Measurements from ENCODE around the gene INSM1. TPM values are rescaled to one million over a fixed set of nuclear protein-coding genes. Genes with fewer than 3 reads are reported as not detected.

Gene INSM1
- total and polyA plus RNA-seq, 2 donors from 2014 or later = not detected

DNA sequence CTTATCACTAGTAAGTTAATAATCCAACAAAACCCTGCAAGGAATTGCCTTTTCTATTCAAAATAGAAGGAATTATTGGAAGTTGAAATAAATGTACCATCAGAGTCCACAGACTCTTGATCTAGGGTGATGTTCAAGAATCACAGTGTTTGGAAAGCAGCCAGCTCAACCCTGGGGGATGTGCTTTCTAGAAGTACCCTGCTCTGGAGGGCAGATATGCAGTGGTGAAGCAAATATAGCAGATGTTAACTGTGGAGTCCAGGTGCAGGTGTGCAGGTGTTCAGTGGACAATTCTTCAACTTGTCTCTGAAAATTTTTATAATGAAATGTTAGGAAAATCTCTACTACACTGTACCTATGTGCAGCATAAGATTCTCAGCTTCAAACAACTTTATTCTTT is 9.1 kb upstream of the INSM1 start:
- H3K27me3 ChIP-seq (ENCODE audit: control insufficient read depth, insufficient read depth, low read length) = peaks cover 34% of the 10 kb centered on the region
- DNase-seq = no peak

DNA sequence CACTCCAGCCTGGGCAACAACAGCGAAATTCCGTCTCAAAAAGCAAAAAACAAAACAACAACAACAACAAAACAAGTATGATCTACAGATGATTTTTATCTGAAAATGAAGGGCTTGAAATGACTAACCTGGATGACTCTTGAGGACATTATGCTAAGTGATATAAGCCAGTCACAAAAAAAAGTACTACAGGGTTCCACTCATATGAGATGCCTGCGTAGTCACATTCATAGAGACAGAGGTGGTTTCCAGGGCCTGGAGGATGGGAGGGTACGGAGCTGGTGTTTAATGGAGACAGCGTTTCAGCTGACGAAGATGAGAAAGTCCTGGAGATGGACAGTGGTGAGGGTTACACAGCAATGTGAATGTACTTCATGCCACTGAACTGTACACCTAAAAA is 8.3 kb upstream of the INSM1 start:
- H3K4me1 ChIP-seq (ENCODE audit: control insufficient read depth in 2 of 3, insufficient read depth in 2 of 3, low read depth in 1 of 3, low read length in 3 of 3) = peaks cover 0 to 4% (median 0%) of the 10 kb centered on the region in 3 donors
- H3K36me3 ChIP-seq (ENCODE audit: control insufficient read depth in 2 of 3, insufficient read depth in 3 of 3, low read length in 3 of 3) = no peaks in the 10 kb centered on the region
- FAIRE-seq (no peak), DNase-seq (no peak)
- H3K9me3 ChIP-seq (ENCODE audit: control insufficient read depth in 2 of 3, insufficient read depth in 1 of 3, low read length in 3 of 3) = no peaks in the 10 kb centered on the region
- no peak overlapping the region for H3K9ac ChIP-seq (ENCODE audit: low read length in 3 of 3)
- intact Hi-C loops (cut with DNase I) = no loop called here
- TF ChIP-seq, protein P1, sequence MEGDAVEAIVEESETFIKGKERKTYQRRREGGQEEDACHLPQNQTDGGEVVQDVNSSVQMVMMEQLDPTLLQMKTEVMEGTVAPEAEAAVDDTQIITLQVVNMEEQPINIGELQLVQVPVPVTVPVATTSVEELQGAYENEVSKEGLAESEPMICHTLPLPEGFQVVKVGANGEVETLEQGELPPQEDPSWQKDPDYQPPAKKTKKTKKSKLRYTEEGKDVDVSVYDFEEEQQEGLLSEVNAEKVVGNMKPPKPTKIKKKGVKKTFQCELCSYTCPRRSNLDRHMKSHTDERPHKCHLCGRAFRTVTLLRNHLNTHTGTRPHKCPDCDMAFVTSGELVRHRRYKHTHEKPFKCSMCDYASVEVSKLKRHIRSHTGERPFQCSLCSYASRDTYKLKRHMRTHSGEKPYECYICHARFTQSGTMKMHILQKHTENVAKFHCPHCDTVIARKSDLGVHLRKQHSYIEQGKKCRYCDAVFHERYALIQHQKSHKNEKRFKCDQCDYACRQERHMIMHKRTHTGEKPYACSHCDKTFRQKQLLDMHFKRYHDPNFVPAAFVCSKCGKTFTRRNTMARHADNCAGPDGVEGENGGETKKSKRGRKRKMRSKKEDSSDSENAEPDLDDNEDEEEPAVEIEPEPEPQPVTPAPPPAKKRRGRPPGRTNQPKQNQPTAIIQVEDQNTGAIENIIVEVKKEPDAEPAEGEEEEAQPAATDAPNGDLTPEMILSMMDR (IDR thresholded peaks at IDR 0.05; ENCODE audit: borderline replicate concordance, extremely low read depth, insufficient read depth) = no peak
- no peak overlapping the region for H3K27ac ChIP-seq (ENCODE audit: low read depth in 2 of 2, low read length in 2 of 2)
- H3K27me3 ChIP-seq (ENCODE audit: control insufficient read depth, insufficient read depth, low read length) = peaks cover 37% of the 10 kb centered on the region
- H3K4me3 ChIP-seq (ENCODE audit: low read length in 3 of 3) = no peak overlapping the region

More for the DNA sequence above, 9.1 kb upstream of the INSM1 start:
- Histone ChIP-seq H3K4me1 (ENCODE audit: control insufficient read depth in 2 of 3, insufficient read depth in 2 of 3, low read depth in 1 of 3, low read length in 3 of 3) (peaks cover 0 to 3% (median 0%) of the 10 kb centered on the region in 3 donors), H3K27ac (ENCODE audit: low read depth in 2 of 2, low read length in 2 of 2) (no peak overlapping the region), H3K4me3 (ENCODE audit: low read length in 3 of 3) (no peak overlapping the region), H3K9me3 (ENCODE audit: control insufficient read depth in 2 of 3, insufficient read depth in 1 of 3, low read length in 3 of 3) (no peaks in the 10 kb centered on the region), H3K36me3 (ENCODE audit: control insufficient read depth in 2 of 3, insufficient read depth in 3 of 3, low read length in 3 of 3) (no peaks in the 10 kb centered on the region), H3K9ac (ENCODE audit: low read length in 3 of 3) (no peak overlapping the region)
- TF ChIP-seq, protein P1 (IDR thresholded peaks at IDR 0.05; ENCODE audit: borderline replicate concordance, extremely low read depth, insufficient read depth) = no peak
- intact Hi-C loops (cut with DNase I) = no loop called here
- no peak for FAIRE-seq

DNA sequence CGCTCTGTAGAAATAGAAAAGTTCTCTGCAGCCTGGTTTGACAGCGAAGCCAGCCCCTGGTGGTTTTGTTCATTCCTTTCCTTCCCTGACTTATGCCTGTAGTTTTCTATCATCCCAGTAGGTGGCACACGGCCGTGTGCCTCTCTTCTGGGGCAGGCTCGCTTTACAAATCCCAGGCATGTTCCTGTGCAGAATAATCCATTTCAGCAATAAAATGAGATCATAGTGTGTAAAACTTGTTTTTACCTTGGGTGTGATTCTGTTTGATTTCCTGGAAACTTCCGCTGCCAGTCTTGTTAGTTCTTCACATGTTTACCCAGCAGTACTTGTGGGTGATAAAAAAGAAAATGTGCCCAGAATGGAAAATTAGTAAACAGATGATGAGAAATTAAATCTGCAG is 7.4 kb upstream of the INSM1 start:
- Histone ChIP-seq H3K4me3 (ENCODE audit: low read length in 3 of 3) (no peak overlapping the region), H3K36me3 (ENCODE audit: control insufficient read depth in 2 of 3, insufficient read depth in 3 of 3, low read length in 3 of 3) (no peaks in the 10 kb centered on the region), H3K27me3 (ENCODE audit: control insufficient read depth, insufficient read depth, low read length) (peaks cover 41% of the 10 kb centered on the region), H3K9ac (ENCODE audit: low read length in 3 of 3) (no peak overlapping the region), H3K27ac (ENCODE audit: low read depth in 2 of 2, low read length in 2 of 2) (no peak overlapping the region), H3K9me3 (ENCODE audit: control insufficient read depth in 2 of 3, insufficient read depth in 1 of 3, low read length in 3 of 3) (no peaks in the 10 kb centered on the region), H3K4me1 (ENCODE audit: control insufficient read depth in 2 of 3, insufficient read depth in 2 of 3, low read depth in 1 of 3, low read length in 3 of 3) (peaks cover 0 to 4% (median 0%) of the 10 kb centered on the region in 3 donors)
- intact Hi-C loops (cut with DNase I) = no loop called here
- peak in 4 of 5 donors; percentile 55 to 85 (median 76) for DNase-seq
- FAIRE-seq = no peak
- TF ChIP-seq, protein P1 (IDR thresholded peaks at IDR 0.05; ENCODE audit: borderline replicate concordance, extremely low read depth, insufficient read depth) = peak; percentile 53

Measured in kidney (tissue), 14 donors.